ENCODE data around the gene NELFB. TPM values are rescaled to one million over a fixed set of nuclear protein-coding genes. Genes with fewer than 3 reads are reported as not detected.

The NELFB gene
- polyA plus RNA-seq, 1 donor from 2014 or later, result 64.7 TPM

DNA sequence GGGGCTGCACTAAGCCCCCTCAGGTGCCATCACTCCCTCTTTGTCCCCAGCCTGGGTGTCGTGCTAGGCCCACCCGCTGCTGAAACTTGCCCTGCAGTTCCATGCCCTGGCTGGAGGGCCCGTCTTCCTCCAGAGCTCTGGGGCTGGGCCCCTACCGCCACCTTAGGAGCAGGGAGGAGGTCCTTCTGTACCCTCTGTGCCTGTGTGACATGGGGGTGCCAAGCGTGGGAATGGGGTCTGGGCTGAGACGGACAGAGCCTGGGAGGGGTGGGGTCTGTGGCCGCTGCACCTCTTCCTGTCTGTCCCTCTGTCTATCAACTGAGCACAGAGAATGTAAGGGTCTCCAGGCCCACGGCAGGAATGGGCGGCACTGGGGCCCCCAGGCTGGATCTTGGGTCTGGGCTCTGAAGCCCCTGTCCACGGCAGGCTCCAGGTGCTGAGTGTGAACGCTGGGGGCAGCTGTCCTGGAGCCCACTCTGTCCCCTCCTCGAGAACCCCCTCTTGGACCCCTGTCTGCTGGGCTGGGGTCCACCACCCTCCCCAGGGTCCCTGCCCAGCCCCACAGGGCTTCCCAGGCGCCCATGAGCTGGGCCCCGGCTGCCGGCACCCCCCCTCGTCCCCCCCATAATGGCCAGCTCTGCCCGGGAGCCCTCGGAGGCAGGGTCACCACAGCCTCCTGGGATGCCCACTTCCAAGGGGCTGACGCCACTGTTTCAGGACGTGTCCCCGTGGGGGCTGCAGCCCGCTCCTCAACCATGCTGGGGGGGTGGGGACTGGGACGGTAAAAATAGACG lies 62.8 kb downstream of the NELFB start:
- Histone ChIP-seq H3K9me2 (ENCODE audit: insufficient read depth, low read length) (no peaks in the 10 kb centered on the region), H3F3A (ENCODE audit: insufficient read depth, low read length, poor library complexity, severe bottlenecking) (no peaks in the 10 kb centered on the region), H3K9me3 (ENCODE audit: low read length) (no peaks in the 10 kb centered on the region), H2AFZ (ENCODE audit: low read depth, low read length) (no peak overlapping the region), H3K4me3 (ENCODE audit: low read length) (no peak overlapping the region), H3K27me3 (ENCODE audit: insufficient read depth, low read depth, low read length) (no peaks in the 10 kb centered on the region), H3K36me3 (ENCODE audit: insufficient read depth, low read length) (no peaks in the 10 kb centered on the region), H3K27ac (ENCODE audit: low read length) (no peak overlapping the region), H3K9ac (ENCODE audit: low read length) (no peak overlapping the region), H3K4me2 (ENCODE audit: low read length) (no peak overlapping the region), H3K79me2 (replicated peaks; ENCODE audit: insufficient read depth, low read length) (no peaks in the 10 kb centered on the region), H4K20me1 (ENCODE audit: insufficient read depth) (no peaks in the 10 kb centered on the region)
- TF ChIP-seq EP300 (conservative IDR thresholded peaks at IDR 0.05; ENCODE audit: poor library complexity, severe bottlenecking), result no peak
- TF ChIP-seq, protein P1, sequence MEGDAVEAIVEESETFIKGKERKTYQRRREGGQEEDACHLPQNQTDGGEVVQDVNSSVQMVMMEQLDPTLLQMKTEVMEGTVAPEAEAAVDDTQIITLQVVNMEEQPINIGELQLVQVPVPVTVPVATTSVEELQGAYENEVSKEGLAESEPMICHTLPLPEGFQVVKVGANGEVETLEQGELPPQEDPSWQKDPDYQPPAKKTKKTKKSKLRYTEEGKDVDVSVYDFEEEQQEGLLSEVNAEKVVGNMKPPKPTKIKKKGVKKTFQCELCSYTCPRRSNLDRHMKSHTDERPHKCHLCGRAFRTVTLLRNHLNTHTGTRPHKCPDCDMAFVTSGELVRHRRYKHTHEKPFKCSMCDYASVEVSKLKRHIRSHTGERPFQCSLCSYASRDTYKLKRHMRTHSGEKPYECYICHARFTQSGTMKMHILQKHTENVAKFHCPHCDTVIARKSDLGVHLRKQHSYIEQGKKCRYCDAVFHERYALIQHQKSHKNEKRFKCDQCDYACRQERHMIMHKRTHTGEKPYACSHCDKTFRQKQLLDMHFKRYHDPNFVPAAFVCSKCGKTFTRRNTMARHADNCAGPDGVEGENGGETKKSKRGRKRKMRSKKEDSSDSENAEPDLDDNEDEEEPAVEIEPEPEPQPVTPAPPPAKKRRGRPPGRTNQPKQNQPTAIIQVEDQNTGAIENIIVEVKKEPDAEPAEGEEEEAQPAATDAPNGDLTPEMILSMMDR (IDR thresholded peaks at IDR 0.05; ENCODE audit: poor library complexity, severe bottlenecking), result no peak
- no peak for TF ChIP-seq RAD21 (conservative IDR thresholded peaks at IDR 0.05)

DNA sequence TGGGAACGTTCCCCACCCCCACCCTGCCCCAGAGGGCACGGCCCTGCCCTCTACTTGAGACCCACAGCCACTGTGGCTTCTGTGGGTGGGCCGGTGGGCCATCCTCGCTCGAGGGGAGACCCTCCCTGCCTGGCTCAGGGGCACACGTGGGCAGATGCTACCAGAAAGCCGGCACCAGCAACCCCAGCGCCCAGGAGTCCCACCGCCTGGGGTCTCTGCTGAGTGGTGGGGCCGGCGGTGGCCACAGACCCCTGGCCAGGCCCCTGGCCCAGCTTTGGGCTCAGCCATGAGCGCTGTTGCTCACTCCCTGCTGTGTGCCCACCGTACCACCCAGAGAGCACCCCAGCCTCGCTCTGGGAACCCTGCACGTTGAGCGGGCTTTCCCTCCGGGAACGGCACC lies 63.5 kb downstream of the NELFB start:
- Histone ChIP-seq H3K9me3 (ENCODE audit: low read length) (no peaks in the 10 kb centered on the region), H3K4me3 (ENCODE audit: low read length) (no peak overlapping the region), H3K9me2 (ENCODE audit: insufficient read depth, low read length) (no peaks in the 10 kb centered on the region), H3K27me3 (ENCODE audit: insufficient read depth, low read depth, low read length) (no peaks in the 10 kb centered on the region), H3F3A (ENCODE audit: insufficient read depth, low read length, poor library complexity, severe bottlenecking) (no peaks in the 10 kb centered on the region), H3K79me2 (replicated peaks; ENCODE audit: insufficient read depth, low read length) (no peaks in the 10 kb centered on the region), H3K36me3 (ENCODE audit: insufficient read depth, low read length) (no peaks in the 10 kb centered on the region), H3K27ac (ENCODE audit: low read length) (no peak overlapping the region), H3K4me2 (ENCODE audit: low read length) (no peak overlapping the region), H3K9ac (ENCODE audit: low read length) (no peak overlapping the region), H4K20me1 (ENCODE audit: insufficient read depth) (no peaks in the 10 kb centered on the region), H2AFZ (ENCODE audit: low read depth, low read length) (no peak overlapping the region)
- TF ChIP-seq, protein P2, sequence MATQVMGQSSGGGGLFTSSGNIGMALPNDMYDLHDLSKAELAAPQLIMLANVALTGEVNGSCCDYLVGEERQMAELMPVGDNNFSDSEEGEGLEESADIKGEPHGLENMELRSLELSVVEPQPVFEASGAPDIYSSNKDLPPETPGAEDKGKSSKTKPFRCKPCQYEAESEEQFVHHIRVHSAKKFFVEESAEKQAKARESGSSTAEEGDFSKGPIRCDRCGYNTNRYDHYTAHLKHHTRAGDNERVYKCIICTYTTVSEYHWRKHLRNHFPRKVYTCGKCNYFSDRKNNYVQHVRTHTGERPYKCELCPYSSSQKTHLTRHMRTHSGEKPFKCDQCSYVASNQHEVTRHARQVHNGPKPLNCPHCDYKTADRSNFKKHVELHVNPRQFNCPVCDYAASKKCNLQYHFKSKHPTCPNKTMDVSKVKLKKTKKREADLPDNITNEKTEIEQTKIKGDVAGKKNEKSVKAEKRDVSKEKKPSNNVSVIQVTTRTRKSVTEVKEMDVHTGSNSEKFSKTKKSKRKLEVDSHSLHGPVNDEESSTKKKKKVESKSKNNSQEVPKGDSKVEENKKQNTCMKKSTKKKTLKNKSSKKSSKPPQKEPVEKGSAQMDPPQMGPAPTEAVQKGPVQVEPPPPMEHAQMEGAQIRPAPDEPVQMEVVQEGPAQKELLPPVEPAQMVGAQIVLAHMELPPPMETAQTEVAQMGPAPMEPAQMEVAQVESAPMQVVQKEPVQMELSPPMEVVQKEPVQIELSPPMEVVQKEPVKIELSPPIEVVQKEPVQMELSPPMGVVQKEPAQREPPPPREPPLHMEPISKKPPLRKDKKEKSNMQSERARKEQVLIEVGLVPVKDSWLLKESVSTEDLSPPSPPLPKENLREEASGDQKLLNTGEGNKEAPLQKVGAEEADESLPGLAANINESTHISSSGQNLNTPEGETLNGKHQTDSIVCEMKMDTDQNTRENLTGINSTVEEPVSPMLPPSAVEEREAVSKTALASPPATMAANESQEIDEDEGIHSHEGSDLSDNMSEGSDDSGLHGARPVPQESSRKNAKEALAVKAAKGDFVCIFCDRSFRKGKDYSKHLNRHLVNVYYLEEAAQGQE (IDR thresholded peaks at IDR 0.05; ENCODE audit: borderline replicate concordance), result no peak
- TF ChIP-seq RAD21 (conservative IDR thresholded peaks at IDR 0.05) (no peak), TAF1 (IDR thresholded peaks at IDR 0.05; ENCODE audit: low read depth) (no peak), EP300 (conservative IDR thresholded peaks at IDR 0.05; ENCODE audit: poor library complexity, severe bottlenecking) (no peak), POLR2AphosphoS5 (IDR thresholded peaks at IDR 0.05) (no peak), EZH2 (IDR thresholded peaks at IDR 0.05; ENCODE audit: borderline replicate concordance, insufficient read depth, low read length, poor library complexity, severe bottlenecking) (no peak), MXI1 (conservative IDR thresholded peaks at IDR 0.05; ENCODE audit: poor library complexity, severe bottlenecking) (no peak), SMC3 (conservative IDR thresholded peaks at IDR 0.05; ENCODE audit: poor library complexity) (no peak)
- TF ChIP-seq, protein P1 (IDR thresholded peaks at IDR 0.05; ENCODE audit: poor library complexity, severe bottlenecking), result no peak
